ENCODE measurements around the gene CASP1.
A peak's percentile ranks its signal among the peaks of the same experiment; 100 is the strongest.

CASP1 gene

DNA sequence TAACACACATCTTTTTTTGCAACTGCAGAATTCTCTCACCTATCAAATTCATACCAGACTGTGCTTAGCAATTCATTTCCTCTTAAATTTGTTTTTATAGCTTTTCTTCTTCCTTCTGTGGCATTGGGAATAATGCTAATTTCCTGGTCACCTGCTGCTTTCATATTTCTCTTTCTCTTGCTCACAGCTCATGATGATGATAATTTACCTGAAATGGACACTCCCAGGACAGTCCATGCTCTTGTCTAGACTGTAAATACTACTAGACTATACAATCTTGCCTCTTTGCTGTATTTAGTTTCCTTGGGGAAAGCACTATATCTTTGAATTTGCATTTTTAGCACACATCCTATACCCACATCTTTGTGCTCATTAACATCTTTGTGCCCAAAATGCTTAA is 27.5 kb downstream of the CASP1 start:
- no peak overlapping the region for H3K4me3 ChIP-seq (ENCODE audit: low read depth, low read length)

DNA sequence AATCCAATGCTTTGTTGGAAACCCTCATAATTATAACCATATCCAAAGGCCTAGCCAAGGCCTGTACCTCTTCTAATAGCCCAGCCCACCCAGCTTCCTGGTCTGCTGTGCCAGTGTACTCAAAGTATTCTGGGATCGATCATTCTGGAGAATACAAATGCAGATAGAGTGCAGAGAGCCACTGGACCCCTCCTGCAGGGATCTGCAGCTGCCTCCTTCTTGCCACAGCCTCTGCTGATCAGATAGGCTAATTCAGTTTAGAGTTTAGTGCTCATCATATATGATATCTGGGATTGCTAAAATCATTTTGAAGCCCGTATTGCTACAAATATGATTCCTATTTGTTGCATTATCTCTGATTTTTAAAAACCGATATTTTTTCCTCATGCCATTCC is 29.5 kb downstream of the CASP1 start:
- TF ChIP-seq, protein P1, sequence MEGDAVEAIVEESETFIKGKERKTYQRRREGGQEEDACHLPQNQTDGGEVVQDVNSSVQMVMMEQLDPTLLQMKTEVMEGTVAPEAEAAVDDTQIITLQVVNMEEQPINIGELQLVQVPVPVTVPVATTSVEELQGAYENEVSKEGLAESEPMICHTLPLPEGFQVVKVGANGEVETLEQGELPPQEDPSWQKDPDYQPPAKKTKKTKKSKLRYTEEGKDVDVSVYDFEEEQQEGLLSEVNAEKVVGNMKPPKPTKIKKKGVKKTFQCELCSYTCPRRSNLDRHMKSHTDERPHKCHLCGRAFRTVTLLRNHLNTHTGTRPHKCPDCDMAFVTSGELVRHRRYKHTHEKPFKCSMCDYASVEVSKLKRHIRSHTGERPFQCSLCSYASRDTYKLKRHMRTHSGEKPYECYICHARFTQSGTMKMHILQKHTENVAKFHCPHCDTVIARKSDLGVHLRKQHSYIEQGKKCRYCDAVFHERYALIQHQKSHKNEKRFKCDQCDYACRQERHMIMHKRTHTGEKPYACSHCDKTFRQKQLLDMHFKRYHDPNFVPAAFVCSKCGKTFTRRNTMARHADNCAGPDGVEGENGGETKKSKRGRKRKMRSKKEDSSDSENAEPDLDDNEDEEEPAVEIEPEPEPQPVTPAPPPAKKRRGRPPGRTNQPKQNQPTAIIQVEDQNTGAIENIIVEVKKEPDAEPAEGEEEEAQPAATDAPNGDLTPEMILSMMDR (IDR thresholded peaks at IDR 0.05; ENCODE audit: borderline replicate concordance, insufficient read depth, low read depth, low read length): no peak
- no peak overlapping the region for H3K4me3 ChIP-seq (ENCODE audit: low read depth, low read length)

More for the DNA sequence above, 27.5 kb downstream of the CASP1 start:
- TF ChIP-seq, protein P1 (IDR thresholded peaks at IDR 0.05; ENCODE audit: borderline replicate concordance, insufficient read depth, low read depth, low read length): no peak

DNA sequence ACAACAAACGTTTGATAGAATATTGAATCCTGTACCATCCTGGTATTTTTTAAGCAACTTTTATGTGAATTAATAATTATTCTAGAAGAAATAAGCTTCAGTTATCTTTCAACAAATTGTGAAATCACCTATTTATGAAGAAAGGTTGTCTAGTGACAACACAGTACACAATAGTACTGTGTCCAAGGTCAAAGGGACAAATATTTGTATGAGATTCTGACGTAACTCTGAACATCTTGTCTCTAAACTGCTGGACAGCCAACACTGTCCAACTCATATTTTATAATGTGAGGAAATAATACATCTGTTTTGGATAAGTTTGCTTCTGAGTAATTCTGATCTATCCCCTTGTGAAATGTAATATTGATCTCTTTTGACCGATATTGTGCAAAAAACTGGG is 30.9 kb downstream of the CASP1 start:
- TF ChIP-seq, protein P1 (IDR thresholded peaks at IDR 0.05; ENCODE audit: borderline replicate concordance, insufficient read depth, low read depth, low read length): no peak
- no peak overlapping the region for H3K4me3 ChIP-seq (ENCODE audit: low read depth, low read length)

DNA sequence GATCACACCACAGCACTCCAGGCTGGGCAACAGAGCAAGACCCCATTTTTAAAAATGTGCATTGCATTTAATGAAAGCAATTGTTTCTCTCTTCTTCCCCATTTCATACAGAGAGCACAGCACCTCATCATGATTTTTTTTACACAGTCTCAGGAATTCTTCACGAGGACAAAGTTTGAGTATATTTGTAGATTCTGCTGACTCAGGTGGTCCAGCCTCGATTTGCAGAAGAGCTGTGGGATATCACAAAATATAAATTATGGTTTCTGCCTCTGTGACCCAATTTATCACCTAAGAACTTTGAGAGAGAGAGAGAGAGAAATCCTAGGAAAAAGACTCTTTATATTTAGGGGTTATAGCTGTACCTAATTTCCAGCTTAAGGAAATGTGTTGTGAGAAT is 31.8 kb downstream of the CASP1 start:
- TF ChIP-seq, protein P1 (IDR thresholded peaks at IDR 0.05; ENCODE audit: borderline replicate concordance, insufficient read depth, low read depth, low read length): no peak
- H3K4me3 ChIP-seq (ENCODE audit: low read depth, low read length): no peak overlapping the region

- H3K4me3 ChIP-seq (ENCODE audit: low read depth, low read length): no peak overlapping the region
- TF ChIP-seq, protein P1 (IDR thresholded peaks at IDR 0.05; ENCODE audit: borderline replicate concordance, insufficient read depth, low read depth, low read length): peak; percentile 84
These were observed 34.1 kb downstream of the CASP1 start for GRCh38 chr11:105000797-105001196.

GRCh38 chr11:105000167-105000566 is 34.8 kb downstream of the CASP1 start:
- no peak overlapping the region for H3K4me3 ChIP-seq (ENCODE audit: low read depth, low read length)
- TF ChIP-seq, protein P1 (IDR thresholded peaks at IDR 0.05; ENCODE audit: borderline replicate concordance, insufficient read depth, low read depth, low read length): no peak

- no peak overlapping the region for H3K4me3 ChIP-seq (ENCODE audit: low read depth, low read length)
- TF ChIP-seq, protein P1 (IDR thresholded peaks at IDR 0.05; ENCODE audit: borderline replicate concordance, insufficient read depth, low read depth, low read length): no peak
These were observed 35.2 kb downstream of the CASP1 start for GRCh38 chr11:104999721-105000120.
